ENCODE results near the gene VWA2. TPM values are rescaled to one million over a fixed set of nuclear protein-coding genes. Genes with fewer than 3 reads are reported as not detected.

VWA2 gene
- polyA plus RNA-seq, 1 of the 3 experiments (the other 2 are of a cell fraction), result not detected

DNA sequence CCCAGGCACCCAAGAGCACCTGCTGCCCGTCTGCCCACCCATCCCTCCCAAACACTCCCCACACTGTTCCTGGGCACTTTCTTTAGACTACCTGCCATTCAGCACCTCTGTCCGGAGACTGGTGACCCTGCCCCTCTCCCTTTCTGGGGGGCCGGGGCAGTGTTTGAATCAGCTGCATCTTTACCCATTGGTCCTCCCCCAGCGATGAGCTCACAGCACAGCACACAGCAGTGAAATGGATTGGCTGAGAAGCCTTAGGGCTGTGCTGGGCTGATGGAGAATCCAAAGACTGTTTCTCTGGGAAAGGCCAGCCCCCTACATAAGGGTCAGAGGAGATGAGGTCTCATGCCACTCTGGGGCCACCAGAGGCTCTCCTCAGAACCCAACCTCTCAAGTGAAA, 40.2 kb downstream of the VWA2 start:
- ChIA-PET CTCF (no interaction called here), POLR2A (no interaction called here)
- no peak overlapping the region for H3K4me3 ChIP-seq (ENCODE audit: low read depth in 2 of 2, low read length in 1 of 2)
- H3K4me2 ChIP-seq, result no peak overlapping the region
- no peaks in the 10 kb centered on the region for H4K20me1 ChIP-seq (ENCODE audit: insufficient read depth)
- H3K9me2 ChIP-seq, result no peaks in the 10 kb centered on the region
- no peak overlapping the region for H3K9ac ChIP-seq
- no peaks in the 10 kb centered on the region; the same call in 1 of the 2 replicates for H3K27me3 ChIP-seq (ENCODE audit: insufficient read depth)
- H3K9me3 ChIP-seq, result no peaks in the 10 kb centered on the region
- no peaks in the 10 kb centered on the region for H3K79me2 ChIP-seq (ENCODE audit: insufficient read depth)
- TF ChIP-seq, protein P1, sequence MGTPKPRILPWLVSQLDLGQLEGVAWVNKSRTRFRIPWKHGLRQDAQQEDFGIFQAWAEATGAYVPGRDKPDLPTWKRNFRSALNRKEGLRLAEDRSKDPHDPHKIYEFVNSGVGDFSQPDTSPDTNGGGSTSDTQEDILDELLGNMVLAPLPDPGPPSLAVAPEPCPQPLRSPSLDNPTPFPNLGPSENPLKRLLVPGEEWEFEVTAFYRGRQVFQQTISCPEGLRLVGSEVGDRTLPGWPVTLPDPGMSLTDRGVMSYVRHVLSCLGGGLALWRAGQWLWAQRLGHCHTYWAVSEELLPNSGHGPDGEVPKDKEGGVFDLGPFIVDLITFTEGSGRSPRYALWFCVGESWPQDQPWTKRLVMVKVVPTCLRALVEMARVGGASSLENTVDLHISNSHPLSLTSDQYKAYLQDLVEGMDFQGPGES (IDR thresholded peaks at IDR 0.05; ENCODE audit: low read depth, low read length), result no peak
- TF ChIP-seq, protein P2, sequence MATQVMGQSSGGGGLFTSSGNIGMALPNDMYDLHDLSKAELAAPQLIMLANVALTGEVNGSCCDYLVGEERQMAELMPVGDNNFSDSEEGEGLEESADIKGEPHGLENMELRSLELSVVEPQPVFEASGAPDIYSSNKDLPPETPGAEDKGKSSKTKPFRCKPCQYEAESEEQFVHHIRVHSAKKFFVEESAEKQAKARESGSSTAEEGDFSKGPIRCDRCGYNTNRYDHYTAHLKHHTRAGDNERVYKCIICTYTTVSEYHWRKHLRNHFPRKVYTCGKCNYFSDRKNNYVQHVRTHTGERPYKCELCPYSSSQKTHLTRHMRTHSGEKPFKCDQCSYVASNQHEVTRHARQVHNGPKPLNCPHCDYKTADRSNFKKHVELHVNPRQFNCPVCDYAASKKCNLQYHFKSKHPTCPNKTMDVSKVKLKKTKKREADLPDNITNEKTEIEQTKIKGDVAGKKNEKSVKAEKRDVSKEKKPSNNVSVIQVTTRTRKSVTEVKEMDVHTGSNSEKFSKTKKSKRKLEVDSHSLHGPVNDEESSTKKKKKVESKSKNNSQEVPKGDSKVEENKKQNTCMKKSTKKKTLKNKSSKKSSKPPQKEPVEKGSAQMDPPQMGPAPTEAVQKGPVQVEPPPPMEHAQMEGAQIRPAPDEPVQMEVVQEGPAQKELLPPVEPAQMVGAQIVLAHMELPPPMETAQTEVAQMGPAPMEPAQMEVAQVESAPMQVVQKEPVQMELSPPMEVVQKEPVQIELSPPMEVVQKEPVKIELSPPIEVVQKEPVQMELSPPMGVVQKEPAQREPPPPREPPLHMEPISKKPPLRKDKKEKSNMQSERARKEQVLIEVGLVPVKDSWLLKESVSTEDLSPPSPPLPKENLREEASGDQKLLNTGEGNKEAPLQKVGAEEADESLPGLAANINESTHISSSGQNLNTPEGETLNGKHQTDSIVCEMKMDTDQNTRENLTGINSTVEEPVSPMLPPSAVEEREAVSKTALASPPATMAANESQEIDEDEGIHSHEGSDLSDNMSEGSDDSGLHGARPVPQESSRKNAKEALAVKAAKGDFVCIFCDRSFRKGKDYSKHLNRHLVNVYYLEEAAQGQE (IDR thresholded peaks at IDR 0.05; ENCODE audit: low read depth, low read length), result no peak
- no peak for TF ChIP-seq SIN3A (IDR thresholded peaks at IDR 0.05; ENCODE audit: borderline replicate concordance, low read depth, low read length)
- TF ChIP-seq, protein P3, sequence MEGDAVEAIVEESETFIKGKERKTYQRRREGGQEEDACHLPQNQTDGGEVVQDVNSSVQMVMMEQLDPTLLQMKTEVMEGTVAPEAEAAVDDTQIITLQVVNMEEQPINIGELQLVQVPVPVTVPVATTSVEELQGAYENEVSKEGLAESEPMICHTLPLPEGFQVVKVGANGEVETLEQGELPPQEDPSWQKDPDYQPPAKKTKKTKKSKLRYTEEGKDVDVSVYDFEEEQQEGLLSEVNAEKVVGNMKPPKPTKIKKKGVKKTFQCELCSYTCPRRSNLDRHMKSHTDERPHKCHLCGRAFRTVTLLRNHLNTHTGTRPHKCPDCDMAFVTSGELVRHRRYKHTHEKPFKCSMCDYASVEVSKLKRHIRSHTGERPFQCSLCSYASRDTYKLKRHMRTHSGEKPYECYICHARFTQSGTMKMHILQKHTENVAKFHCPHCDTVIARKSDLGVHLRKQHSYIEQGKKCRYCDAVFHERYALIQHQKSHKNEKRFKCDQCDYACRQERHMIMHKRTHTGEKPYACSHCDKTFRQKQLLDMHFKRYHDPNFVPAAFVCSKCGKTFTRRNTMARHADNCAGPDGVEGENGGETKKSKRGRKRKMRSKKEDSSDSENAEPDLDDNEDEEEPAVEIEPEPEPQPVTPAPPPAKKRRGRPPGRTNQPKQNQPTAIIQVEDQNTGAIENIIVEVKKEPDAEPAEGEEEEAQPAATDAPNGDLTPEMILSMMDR (IDR thresholded peaks at IDR 0.05), result no peak
- TF ChIP-seq NRF1 (IDR thresholded peaks at IDR 0.05; ENCODE audit: low read depth, low read length), result no peak
- TF ChIP-seq FOSL2 (IDR thresholded peaks at IDR 0.05; ENCODE audit: borderline replicate concordance, low read depth), result no peak
- TF ChIP-seq, protein P4, sequence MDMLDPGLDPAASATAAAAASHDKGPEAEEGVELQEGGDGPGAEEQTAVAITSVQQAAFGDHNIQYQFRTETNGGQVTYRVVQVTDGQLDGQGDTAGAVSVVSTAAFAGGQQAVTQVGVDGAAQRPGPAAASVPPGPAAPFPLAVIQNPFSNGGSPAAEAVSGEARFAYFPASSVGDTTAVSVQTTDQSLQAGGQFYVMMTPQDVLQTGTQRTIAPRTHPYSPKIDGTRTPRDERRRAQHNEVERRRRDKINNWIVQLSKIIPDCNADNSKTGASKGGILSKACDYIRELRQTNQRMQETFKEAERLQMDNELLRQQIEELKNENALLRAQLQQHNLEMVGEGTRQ (IDR thresholded peaks at IDR 0.05; ENCODE audit: borderline replicate concordance, low read depth, low read length), result no peak
- TF ChIP-seq RXRA (IDR thresholded peaks at IDR 0.05; ENCODE audit: borderline replicate concordance, low read depth), result no peak
- TF ChIP-seq MXI1 (IDR thresholded peaks at IDR 0.05; ENCODE audit: low read depth, low read length), result no peak
- TF ChIP-seq CHD2 (IDR thresholded peaks at IDR 0.05; ENCODE audit: low read length, partially characterized antibody), result no peak
- no peak for TF ChIP-seq FOXJ3 (CRISPR knock-in tag; IDR thresholded peaks at IDR 0.05)
- no peak for TF ChIP-seq ELF1 (IDR thresholded peaks at IDR 0.05)
- TF ChIP-seq GABPA (IDR thresholded peaks at IDR 0.05; ENCODE audit: low read depth), result no peak
- TF ChIP-seq, protein P5, sequence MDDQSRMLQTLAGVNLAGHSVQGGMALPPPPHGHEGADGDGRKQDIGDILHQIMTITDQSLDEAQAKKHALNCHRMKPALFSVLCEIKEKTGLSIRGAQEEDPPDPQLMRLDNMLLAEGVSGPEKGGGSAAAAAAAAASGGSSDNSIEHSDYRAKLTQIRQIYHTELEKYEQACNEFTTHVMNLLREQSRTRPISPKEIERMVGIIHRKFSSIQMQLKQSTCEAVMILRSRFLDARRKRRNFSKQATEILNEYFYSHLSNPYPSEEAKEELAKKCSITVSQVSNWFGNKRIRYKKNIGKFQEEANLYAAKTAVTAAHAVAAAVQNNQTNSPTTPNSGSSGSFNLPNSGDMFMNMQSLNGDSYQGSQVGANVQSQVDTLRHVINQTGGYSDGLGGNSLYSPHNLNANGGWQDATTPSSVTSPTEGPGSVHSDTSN (IDR thresholded peaks at IDR 0.05), result no peak
- no peak for TF ChIP-seq TCF12 (IDR thresholded peaks at IDR 0.05)
- no peak for TF ChIP-seq RAD21 (IDR thresholded peaks at IDR 0.05; ENCODE audit: low read length)
- no peak overlapping the region for H2AFZ ChIP-seq (ENCODE audit: low read depth)
- H3K4me1 ChIP-seq (ENCODE audit: control insufficient read depth in 1 of 2, insufficient read depth in 2 of 2, low read depth in 1 of 2, low read length in 1 of 2), result no peaks in the 10 kb centered on the region; a peak in 1 of 4 replicates
- no peaks in the 10 kb centered on the region for H3F3A ChIP-seq (replicated peaks; ENCODE audit: insufficient read depth)
- no peak overlapping the region for H3K27ac ChIP-seq (ENCODE audit: low read depth in 2 of 2, low read length in 1 of 2)
- DNase-seq, result no peak
- WGBS (ENCODE audit: low lambda C conversion rate), result 78% methylated on average over 4 of the region's 4 CpGs
- no peaks in the 10 kb centered on the region for H3K36me3 ChIP-seq (replicated peaks in 1 of 2; ENCODE audit: control insufficient read depth in 1 of 2, insufficient read depth in 2 of 2, low read length in 1 of 2)

Data from SK-N-SH (cell line).